K562 treated with DMSO at 1 percent for 12 hours (cell line): Measurements from ENCODE around the gene ERN2. TPM values are rescaled to one million over a fixed set of nuclear protein-coding genes. Genes with fewer than 3 reads are reported as not detected.

Source experiments
- total RNA-seq: library from RNA; unstranded; fragments of 300-600 nt; gene quantifications from 2 replicates; pipeline ENCODE4 v1.2.3, GENCODE V29; 2022; ENCODE audit not compliant: insufficient read depth

Gene ERN2
- total RNA-seq: 0.28 TPM in 1 of 2 replicates, not detected in the other

GRCh38 chr16:23712976-23713375 lies at the start of gene ERN2:
ERN2 (minus strand) TSS chr16:23713222; CDS start chr16:23713187, 35 bp downstream.

DNA sequence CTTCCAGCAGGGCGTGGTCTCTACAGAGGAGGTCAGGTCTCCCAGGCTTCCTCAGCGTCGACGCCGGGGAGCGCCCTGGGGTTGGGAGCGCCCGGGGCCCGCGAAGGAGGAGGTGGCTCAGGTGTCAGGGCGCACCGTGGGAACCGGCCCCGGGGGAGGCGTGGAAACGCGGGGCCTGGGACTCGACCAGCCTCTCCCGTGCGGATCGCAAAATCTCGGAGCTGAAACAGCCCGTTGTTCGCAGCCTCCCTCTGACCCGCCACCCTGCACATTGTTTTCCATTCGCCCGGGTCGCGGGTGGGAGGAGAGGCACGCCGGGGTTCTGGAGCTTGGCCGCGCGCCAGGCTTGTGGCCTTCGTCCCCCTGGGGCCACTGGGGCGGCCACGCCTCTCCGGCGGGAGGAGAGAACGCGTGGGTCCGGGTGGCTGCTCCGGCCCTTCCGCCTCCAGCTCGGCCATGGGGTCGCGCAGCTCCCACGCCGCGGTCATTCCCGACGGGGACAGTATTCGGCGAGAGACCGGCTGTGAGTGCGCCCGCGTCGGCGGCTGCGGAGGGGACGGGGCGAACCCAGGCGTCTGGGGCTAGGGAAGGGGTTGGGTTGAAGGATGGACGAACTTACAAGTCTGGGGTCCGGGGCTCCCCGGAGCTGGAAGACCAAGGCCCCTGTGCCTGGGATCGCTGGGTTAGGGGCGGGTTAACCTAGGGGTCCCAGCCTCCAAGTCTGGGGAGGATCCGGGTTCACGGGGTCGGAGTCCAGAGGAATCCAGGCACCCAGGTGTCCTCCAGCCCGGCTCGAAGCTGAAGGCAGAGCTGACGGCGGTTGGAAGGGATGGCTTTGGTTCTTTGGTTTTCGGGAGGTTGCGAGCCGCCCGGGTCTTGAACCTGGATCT lies 41.8 kb upstream of the ERN2 start, which contains the start of gene CHP2:
Gene CHP2, plus strand, starts transcription at position 433 of the 890 bp plus-strand sequence. Its CDS starts 24 bp downstream, at position 457.

DNA sequence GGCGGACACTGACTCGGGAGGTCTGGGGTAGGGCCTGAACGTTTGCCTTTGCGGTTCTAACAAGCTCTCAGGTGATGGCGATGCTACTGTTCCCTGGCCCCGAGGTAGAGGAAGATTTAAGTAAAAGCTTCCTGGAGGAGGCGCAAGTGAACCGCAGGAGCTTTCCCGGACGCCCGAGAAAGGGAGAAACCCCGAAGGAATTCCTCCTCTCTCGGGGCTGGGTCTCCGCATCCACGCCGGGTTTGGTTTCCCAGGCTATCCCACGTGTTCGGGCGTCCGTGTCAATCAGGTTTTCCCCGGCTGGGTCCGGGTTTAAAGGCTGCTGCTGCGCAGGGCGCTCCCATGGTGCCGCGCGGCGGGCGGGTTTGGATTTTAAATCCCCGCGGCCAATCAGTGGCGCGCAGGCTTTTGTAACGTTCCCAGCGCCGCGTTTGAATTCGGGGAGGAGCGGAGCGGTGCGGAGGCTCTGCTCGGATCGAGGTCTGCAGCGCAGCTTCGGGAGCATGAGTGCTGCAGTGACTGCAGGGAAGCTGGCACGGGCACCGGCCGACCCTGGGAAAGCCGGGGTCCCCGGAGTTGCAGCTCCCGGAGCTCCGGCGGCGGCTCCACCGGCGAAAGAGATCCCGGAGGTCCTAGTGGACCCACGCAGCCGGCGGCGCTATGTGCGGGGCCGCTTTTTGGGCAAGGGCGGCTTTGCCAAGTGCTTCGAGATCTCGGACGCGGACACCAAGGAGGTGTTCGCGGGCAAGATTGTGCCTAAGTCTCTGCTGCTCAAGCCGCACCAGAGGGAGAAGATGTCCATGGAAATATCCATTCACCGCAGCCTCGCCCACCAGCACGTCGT lies 34.4 kb downstream of the ERN2 start, which contains the start of gene PLK1:
Gene PLK1, plus strand, starts transcription at position 460 of the 844 bp plus-strand sequence. Its CDS starts 44 bp downstream, at position 504.

DNA sequence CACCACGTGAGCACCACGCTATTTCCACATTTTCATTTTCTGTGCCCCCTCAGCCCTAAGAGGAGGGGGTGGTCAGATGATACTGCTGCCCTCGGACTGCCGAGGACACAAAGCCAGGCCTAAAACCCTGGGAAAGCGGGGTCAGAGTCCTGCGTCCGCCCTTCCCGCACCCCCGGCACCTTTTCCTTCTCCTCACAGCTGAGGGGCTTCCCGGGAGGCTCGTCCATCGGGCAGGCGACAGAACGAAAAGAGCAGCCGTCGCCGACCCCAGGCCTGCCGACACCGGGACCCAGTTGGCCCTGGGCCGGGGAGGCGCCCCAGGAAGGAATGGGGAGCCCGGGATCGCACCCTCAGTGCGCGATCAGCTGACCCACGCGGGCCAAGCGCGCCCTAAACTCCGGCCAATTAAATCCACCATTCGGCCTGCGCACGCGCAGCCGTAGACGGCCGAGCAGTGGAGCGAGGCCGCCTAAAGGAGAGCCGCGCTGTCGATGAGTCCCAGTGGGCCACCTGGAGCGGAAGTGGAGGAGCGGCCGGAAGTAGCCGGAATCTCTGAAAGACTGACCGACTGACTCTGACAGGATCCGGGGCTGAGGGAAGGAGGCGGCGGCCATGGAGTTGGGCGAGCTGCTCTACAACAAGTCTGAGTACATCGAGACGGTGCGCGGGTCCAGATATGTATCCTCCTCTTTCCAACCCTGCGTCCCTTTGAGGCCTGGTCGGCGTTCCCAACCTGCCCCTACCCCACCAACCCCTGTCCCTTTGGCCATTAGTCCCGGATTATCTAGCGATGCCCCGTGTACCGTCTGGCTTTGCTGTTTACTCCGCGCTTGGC lies 71.9 kb downstream of the ERN2 start, which contains the start of the genes DCTN5 and PALB2:
Gene DCTN5, plus strand, starts transcription at position 536 of the 835 bp plus-strand sequence. Its CDS starts 77 bp downstream, at position 613.
Gene PALB2, minus strand, starts transcription at position 380 of the 835 bp plus-strand sequence. Its CDS starts 153 bp downstream, at position 227.

Other genes starting within 250 kb of the ERN2 start
- gene GGA2, start 202.7 kb downstream of the ERN2 start, total RNA-seq: 24.1 and 61.5 TPM in 2 replicates
- 2.9 and 8.6 TPM in 2 replicates for gene EARS2, start 155.9 kb downstream of the ERN2 start, total RNA-seq
- 29.5 and 77.3 TPM in 2 replicates for gene UBFD1, start 155.5 kb downstream of the ERN2 start, total RNA-seq
- gene NDUFAB1, start 116.9 kb downstream of the ERN2 start, total RNA-seq: 172 and 201 TPM in 2 replicates
- 6.2 and 12.0 TPM in 2 replicates for gene PALB2, start 71.9 kb downstream of the ERN2 start, total RNA-seq
- 20.5 and 67.6 TPM in 2 replicates for gene DCTN5, start 71.8 kb downstream of the ERN2 start, total RNA-seq
- 93.5 and 140 TPM in 2 replicates for gene PLK1, start 34.3 kb downstream of the ERN2 start, total RNA-seq
- 0.80 and 1.6 TPM in 2 replicates for gene CHP2, start 41.8 kb upstream of the ERN2 start, total RNA-seq
- gene PRKCB, start 122.8 kb upstream of the ERN2 start, total RNA-seq: 44.8 and 114 TPM in 2 replicates